ENCODE measurements around the gene SRPK3.
A peak's percentile ranks its signal among the peaks of the same experiment; 100 is the strongest.

The SRPK3 gene

GRCh38 chrX:153781428-153782047, 697 bp downstream of the SRPK3 start:
- no peaks in the 10 kb centered on the region for H3K9me3 ChIP-seq (ENCODE audit: control insufficient read depth in 1 of 2, low read length in 2 of 2)
- no peak overlapping the region for H3K4me3 ChIP-seq (ENCODE audit: low read depth in 1 of 2, low read length in 2 of 2)
- H3K27ac ChIP-seq (ENCODE audit: low read length), result no peak overlapping the region
- H3K4me1 ChIP-seq (ENCODE audit: control insufficient read depth in 1 of 2, insufficient read depth in 2 of 2, low read length in 2 of 2), result peaks cover 0 to 17% of the 10 kb centered on the region in 2 donors
- no peaks in the 10 kb centered on the region for H3K27me3 ChIP-seq (ENCODE audit: low read depth, low read length)
- H3K36me3 ChIP-seq (ENCODE audit: control insufficient read depth in 1 of 2, insufficient read depth in 2 of 2, low read length in 2 of 2), result peaks cover 0 to 11% of the 10 kb centered on the region in 2 donors

GRCh38 chrX:153782313-153782712, 1.5 kb downstream of the SRPK3 start:
- no peaks in the 10 kb centered on the region for H3K27me3 ChIP-seq (ENCODE audit: low read depth, low read length)
- H3K4me1 ChIP-seq (ENCODE audit: control insufficient read depth in 1 of 2, insufficient read depth in 2 of 2, low read length in 2 of 2), result peaks cover 0 to 20% of the 10 kb centered on the region in 2 donors
- H3K27ac ChIP-seq (ENCODE audit: low read length), result no peak overlapping the region
- no peak overlapping the region for H3K4me3 ChIP-seq (ENCODE audit: low read depth in 1 of 2, low read length in 2 of 2)
- peaks cover 0 to 18% of the 10 kb centered on the region in 2 donors for H3K36me3 ChIP-seq (ENCODE audit: control insufficient read depth in 1 of 2, insufficient read depth in 2 of 2, low read length in 2 of 2)
- no peaks in the 10 kb centered on the region for H3K9me3 ChIP-seq (ENCODE audit: control insufficient read depth in 1 of 2, low read length in 2 of 2)

GRCh38 chrX:153782871-153783270, 2.0 kb downstream of the SRPK3 start:
- Histone ChIP-seq H3K9me3 (ENCODE audit: control insufficient read depth in 1 of 2, low read length in 2 of 2) (no peaks in the 10 kb centered on the region), H3K4me3 (ENCODE audit: low read depth in 1 of 2, low read length in 2 of 2) (no peak overlapping the region), H3K27me3 (ENCODE audit: low read depth, low read length) (no peaks in the 10 kb centered on the region)

GRCh38 chrX:153783378-153784013, 2.7 kb downstream of the SRPK3 start:
- Histone ChIP-seq H3K27ac (ENCODE audit: low read length) (no peak overlapping the region), H3K4me1 (ENCODE audit: control insufficient read depth in 1 of 2, insufficient read depth in 2 of 2, low read length in 2 of 2) (peaks cover 0 to 20% of the 10 kb centered on the region in 2 donors), H3K27me3 (ENCODE audit: low read depth, low read length) (no peaks in the 10 kb centered on the region), H3K9me3 (ENCODE audit: control insufficient read depth in 1 of 2, low read length in 2 of 2) (no peaks in the 10 kb centered on the region), H3K4me3 (ENCODE audit: low read depth in 1 of 2, low read length in 2 of 2) (no peak overlapping the region), H3K36me3 (ENCODE audit: control insufficient read depth in 1 of 2, insufficient read depth in 2 of 2, low read length in 2 of 2) (peaks cover 0 to 26% of the 10 kb centered on the region in 2 donors)

More at GRCh38 chrX:153782871-153783270, 2.0 kb downstream of the SRPK3 start:
- no peak overlapping the region for H3K27ac ChIP-seq (ENCODE audit: low read length)
- H3K36me3 ChIP-seq (ENCODE audit: control insufficient read depth in 1 of 2, insufficient read depth in 2 of 2, low read length in 2 of 2), result peaks cover 0 to 23% of the 10 kb centered on the region in 2 donors
- H3K4me1 ChIP-seq (ENCODE audit: control insufficient read depth in 1 of 2, insufficient read depth in 2 of 2, low read length in 2 of 2), result peaks cover 0 to 20% of the 10 kb centered on the region in 2 donors

GRCh38 chrX:153784325-153784967, 3.6 kb downstream of the SRPK3 start:
- Histone ChIP-seq H3K27ac (ENCODE audit: low read length) (no peak overlapping the region), H3K27me3 (ENCODE audit: low read depth, low read length) (no peaks in the 10 kb centered on the region), H3K4me1 (ENCODE audit: control insufficient read depth in 1 of 2, insufficient read depth in 2 of 2, low read length in 2 of 2) (peaks cover 0 to 20% of the 10 kb centered on the region in 2 donors), H3K9me3 (ENCODE audit: control insufficient read depth in 1 of 2, low read length in 2 of 2) (no peaks in the 10 kb centered on the region), H3K36me3 (ENCODE audit: control insufficient read depth in 1 of 2, insufficient read depth in 2 of 2, low read length in 2 of 2) (peaks cover 0 to 26% of the 10 kb centered on the region in 2 donors), H3K4me3 (ENCODE audit: low read depth in 1 of 2, low read length in 2 of 2) (no peak overlapping the region)

GRCh38 chrX:153786669-153787068, 5.8 kb downstream of the SRPK3 start:
- Histone ChIP-seq H3K9me3 (ENCODE audit: control insufficient read depth in 1 of 2, low read length in 2 of 2) (no peaks in the 10 kb centered on the region), H3K27me3 (ENCODE audit: low read depth, low read length) (no peaks in the 10 kb centered on the region), H3K4me1 (ENCODE audit: control insufficient read depth in 1 of 2, insufficient read depth in 2 of 2, low read length in 2 of 2) (peaks cover 0 to 4% of the 10 kb centered on the region in 2 donors), H3K4me3 (ENCODE audit: low read depth in 1 of 2, low read length in 2 of 2) (no peak overlapping the region), H3K27ac (ENCODE audit: low read length) (no peak overlapping the region), H3K36me3 (ENCODE audit: control insufficient read depth in 1 of 2, insufficient read depth in 2 of 2, low read length in 2 of 2) (peaks cover 0 to 30% of the 10 kb centered on the region in 2 donors)

- H3K27ac ChIP-seq (ENCODE audit: low read length), result no peak overlapping the region
- H3K4me3 ChIP-seq (ENCODE audit: low read depth in 1 of 2, low read length in 2 of 2), result no peak overlapping the region
- H3K9me3 ChIP-seq (ENCODE audit: control insufficient read depth in 1 of 2, low read length in 2 of 2), result no peaks in the 10 kb centered on the region
- H3K27me3 ChIP-seq (ENCODE audit: low read depth, low read length), result no peaks in the 10 kb centered on the region
- peaks cover 0 to 30% of the 10 kb centered on the region in 2 donors for H3K36me3 ChIP-seq (ENCODE audit: control insufficient read depth in 1 of 2, insufficient read depth in 2 of 2, low read length in 2 of 2)
- H3K4me1 ChIP-seq (ENCODE audit: control insufficient read depth in 1 of 2, insufficient read depth in 2 of 2, low read length in 2 of 2), result peaks cover 0 to 20% of the 10 kb centered on the region in 2 donors
Observed at GRCh38 chrX:153789654-153790053, 8.8 kb downstream of the SRPK3 start.

GRCh38 chrX:153791104-153791852, 10.4 kb downstream of the SRPK3 start:
- Histone ChIP-seq H3K27ac (ENCODE audit: low read length) (no peak overlapping the region), H3K27me3 (ENCODE audit: low read depth, low read length) (no peaks in the 10 kb centered on the region), H3K36me3 (ENCODE audit: control insufficient read depth in 1 of 2, insufficient read depth in 2 of 2, low read length in 2 of 2) (peaks cover 0 to 21% of the 10 kb centered on the region in 2 donors), H3K9me3 (ENCODE audit: control insufficient read depth in 1 of 2, low read length in 2 of 2) (no peaks in the 10 kb centered on the region), H3K4me1 (ENCODE audit: control insufficient read depth in 1 of 2, insufficient read depth in 2 of 2, low read length in 2 of 2) (peaks cover 0 to 29% of the 10 kb centered on the region in 2 donors), H3K4me3 (ENCODE audit: low read depth in 1 of 2, low read length in 2 of 2) (no peak overlapping the region)

GRCh38 chrX:153792368-153792767, 11.5 kb downstream of the SRPK3 start:
- H3K4me3 ChIP-seq (ENCODE audit: low read depth in 1 of 2, low read length in 2 of 2), result peak overlapping the region; percentile 75 to 76
- no peaks in the 10 kb centered on the region for H3K27me3 ChIP-seq (ENCODE audit: low read depth, low read length)
- H3K36me3 ChIP-seq (ENCODE audit: control insufficient read depth in 1 of 2, insufficient read depth in 2 of 2, low read length in 2 of 2), result peaks cover 0 to 17% of the 10 kb centered on the region in 2 donors
- no peak overlapping the region for H3K27ac ChIP-seq (ENCODE audit: low read length)
- no peaks in the 10 kb centered on the region for H3K9me3 ChIP-seq (ENCODE audit: control insufficient read depth in 1 of 2, low read length in 2 of 2)
- peaks cover 0 to 26% of the 10 kb centered on the region in 2 donors for H3K4me1 ChIP-seq (ENCODE audit: control insufficient read depth in 1 of 2, insufficient read depth in 2 of 2, low read length in 2 of 2)

GRCh38 chrX:153793291-153793690, 12.4 kb downstream of the SRPK3 start:
- Histone ChIP-seq H3K27me3 (ENCODE audit: low read depth, low read length) (no peaks in the 10 kb centered on the region), H3K4me3 (ENCODE audit: low read depth in 1 of 2, low read length in 2 of 2) (peak overlapping the region; percentile 75 to 76), H3K9me3 (ENCODE audit: control insufficient read depth in 1 of 2, low read length in 2 of 2) (no peaks in the 10 kb centered on the region), H3K4me1 (ENCODE audit: control insufficient read depth in 1 of 2, insufficient read depth in 2 of 2, low read length in 2 of 2) (peaks cover 0 to 26% of the 10 kb centered on the region in 2 donors), H3K27ac (ENCODE audit: low read length) (peak overlapping the region; percentile 84), H3K36me3 (ENCODE audit: control insufficient read depth in 1 of 2, insufficient read depth in 2 of 2, low read length in 2 of 2) (peaks cover 0 to 13% of the 10 kb centered on the region in 2 donors)

Data from muscle layer of duodenum (tissue), 2 donors.